ENCODE data around the gene KPTN.

KPTN gene

GRCh38 chr19:47469719-47470118 is 14.3 kb downstream of the KPTN start:
- DNase-seq (ENCODE audit: low spot score) = no peak

GRCh38 chr19:47469363-47469700 is 14.7 kb downstream of the KPTN start:
- no peak for DNase-seq (ENCODE audit: low spot score)

GRCh38 chr19:47467914-47468313 is 16.1 kb downstream of the KPTN start:
- no peak for DNase-seq (ENCODE audit: low spot score)

GRCh38 chr19:47465957-47466356 is 18.1 kb downstream of the KPTN start:
- no peak for DNase-seq (ENCODE audit: low spot score)

- DNase-seq (ENCODE audit: low spot score) = no peak
Observed at GRCh38 chr19:47464675-47465419, 19.2 kb downstream of the KPTN start.

- no peak for DNase-seq (ENCODE audit: low spot score)
Observed at GRCh38 chr19:47461876-47462275, 22.1 kb downstream of the KPTN start.

GRCh38 chr19:47459477-47459876 is 24.5 kb downstream of the KPTN start:
- no peak for DNase-seq (ENCODE audit: low spot score)

- no peak for DNase-seq (ENCODE audit: low spot score)
Observed at GRCh38 chr19:47458672-47459071, 25.3 kb downstream of the KPTN start.

- no peak for DNase-seq (ENCODE audit: low spot score)
Observed at GRCh38 chr19:47456721-47457474, 27.1 kb downstream of the KPTN start.

- no peak for DNase-seq (ENCODE audit: low spot score)
Observed at GRCh38 chr19:47450478-47450877, 33.5 kb downstream of the KPTN start.

- no peak for DNase-seq (ENCODE audit: low spot score)
Observed at GRCh38 chr19:47448360-47448727, 35.7 kb downstream of the KPTN start.

GRCh38 chr19:47447470-47448359 is 36.3 kb downstream of the KPTN start:
- peak; percentile 88 for DNase-seq (ENCODE audit: low spot score)

GRCh38 chr19:47446534-47447469 is 37.2 kb downstream of the KPTN start:
- peak; percentile 83 for DNase-seq (ENCODE audit: low spot score)

- peak; percentile 62 for DNase-seq (ENCODE audit: low spot score)
Observed at GRCh38 chr19:47445937-47446402, 38.0 kb downstream of the KPTN start.

GRCh38 chr19:47445527-47445926 is 38.5 kb downstream of the KPTN start:
- DNase-seq (ENCODE audit: low spot score) = no peak

GRCh38 chr19:47444388-47444821 is 39.6 kb downstream of the KPTN start:
- DNase-seq (ENCODE audit: low spot score) = peak; percentile 69

GRCh38 chr19:47443331-47443730 is 40.7 kb downstream of the KPTN start:
- DNase-seq (ENCODE audit: low spot score) = no peak

GRCh38 chr19:47438793-47439220 is 45.2 kb downstream of the KPTN start:
- DNase-seq (ENCODE audit: low spot score) = no peak

- DNase-seq (ENCODE audit: low spot score) = no peak
Observed at GRCh38 chr19:47437500-47437899, 46.5 kb downstream of the KPTN start.

GRCh38 chr19:47436712-47437401 is 47.2 kb downstream of the KPTN start:
- peak; percentile 81 for DNase-seq (ENCODE audit: low spot score)

Data from iPS-NIHi11 (cell line).